IMR-90 (cell line): ENCODE measurements around the gene KRTAP10-11. TPM values are rescaled to one million over a fixed set of nuclear protein-coding genes. Genes with fewer than 3 reads are reported as not detected.
"Not testable (repeated sequence)": the region's sequence is repeated elsewhere in the genome, so short reads cannot be mapped to it uniquely, and the experiment has no call there.

Experiments used
- ATAC-seq: fragments of 200-7000 bp; cut with Tn5 transposase; 2 replicates; pipeline ENCODE4 v1.9.1; 2020; ENCODE audit warnings: low read depth, mild to moderate bottlenecking, moderate library complexity
- BruUV-seq: library from RNA; stranded (reverse); fragments of 400-500 nt; replicated peaks from 2 replicates; lab custom pipeline; 2021; lab: Mats Ljungman, UMichigan
- CTCF ChIA-PET: fragments of 300-600 bp; formaldehyde crosslinking; extraction: SDS; loops from one replicate; lab custom pipeline; 2021; ENCODE audit warnings: antibody characterized with exemption; lab: Yijun Ruan, JAX
- POLR2A ChIA-PET: fragments of 300-600 bp; sonication (Branson Sonifier 250); formaldehyde crosslinking; loops from one replicate; lab custom pipeline; 2022; ENCODE audit warnings: antibody characterized with exemption; ENCODE audit not compliant: unreplicated experiment; lab: Charles Lee
- DNase-seq: peaks from one replicate; pipeline ENCODE4 v3.0.0; 2013
- H2AFZ ChIP-seq: replicated peaks from 2 replicates; pipeline ENCODE3; 2013; ENCODE audit warnings: low read length, mild to moderate bottlenecking; ENCODE audit not compliant: poor library complexity
- H2AK5ac ChIP-seq: 2 replicates; pipeline ENCODE4 v1.6.1; 2013; ENCODE audit warnings: low read depth, low read length, inconsistent platforms
- H2AK9ac ChIP-seq: replicated peaks from 2 replicates; pipeline ENCODE3; 2013; ENCODE audit warnings: mild to moderate bottlenecking, low read depth, low read length, moderate library complexity; ENCODE audit not compliant: poor library complexity
- H2BK120ac ChIP-seq: 2 replicates; pipeline ENCODE4 v1.6.1; 2013; ENCODE audit warnings: low read depth, low read length, inconsistent platforms
- H2BK15ac ChIP-seq: 3 replicates; pipeline ENCODE4 v1.6.1; 2013; ENCODE audit warnings: low read depth, low read length, inconsistent platforms
- H2BK20ac ChIP-seq: 2 replicates; pipeline ENCODE4 v1.6.1; 2013; ENCODE audit warnings: low read depth, mild to moderate bottlenecking, inconsistent platforms, low read length, moderate library complexity
- H2BK5ac ChIP-seq: 2 replicates; pipeline ENCODE4 v1.6.1; 2013; ENCODE audit warnings: mild to moderate bottlenecking, low read depth, low read length, inconsistent platforms; ENCODE audit not compliant: poor library complexity, severe bottlenecking
- H3K14ac ChIP-seq: replicated peaks from 2 replicates; pipeline ENCODE4 v1.6.1; 2013; ENCODE audit warnings: low read depth, low read length, inconsistent platforms
- H3K18ac ChIP-seq: 2 replicates; pipeline ENCODE4 v1.6.1; 2013; ENCODE audit warnings: low read depth, low read length, control low read depth
- H3K23ac ChIP-seq: 2 replicates; pipeline ENCODE4 v1.6.1; 2013; ENCODE audit warnings: low read depth, low read length, inconsistent platforms
- H3K27ac ChIP-seq: 2 replicates; pipeline ENCODE4 v1.5.1; 2013; ENCODE audit warnings: mild to moderate bottlenecking, control low read depth, low read length; ENCODE audit not compliant: insufficient read depth
- H3K27me3 ChIP-seq: 2 replicates; pipeline ENCODE4 v1.6.1; 2013; ENCODE audit warnings: low read length; ENCODE audit not compliant: control insufficient read depth, insufficient read depth
- H3K36me3 ChIP-seq: 2 replicates; pipeline ENCODE4 v1.6.1; 2013; ENCODE audit warnings: low read length, mixed read lengths; ENCODE audit not compliant: control insufficient read depth, insufficient read depth
- H3K4ac ChIP-seq: 2 replicates; pipeline ENCODE4 v1.6.1; 2013; ENCODE audit warnings: low read depth, low read length, inconsistent platforms
- H3K4me1 ChIP-seq: 2 replicates; pipeline ENCODE4 v1.6.1; 2013; ENCODE audit warnings: low read length, mixed read lengths; ENCODE audit not compliant: control insufficient read depth, insufficient read depth
- H3K4me2 ChIP-seq: 2 replicates; pipeline ENCODE4 v1.6.1; 2013; ENCODE audit warnings: low read depth, mild to moderate bottlenecking, control low read depth, low read length, moderate library complexity
- H3K4me3 ChIP-seq: 2 replicates; pipeline ENCODE4 v1.5.1; 2013; ENCODE audit warnings: low read depth, mild to moderate bottlenecking, control low read depth, low read length, moderate library complexity; ENCODE audit not compliant: insufficient read depth
- H3K56ac ChIP-seq: 2 replicates; pipeline ENCODE4 v1.6.1; 2013; ENCODE audit warnings: low read length, inconsistent platforms; ENCODE audit not compliant: insufficient read depth; ENCODE audit errors: extremely low read depth
- H3K79me1 ChIP-seq, 2 experiments: 2 replicates each; pipeline ENCODE4 v1.6.1; 2013; ENCODE audit warnings: low read length in 2 of 2, inconsistent platforms in 1 of 2, low read depth in 1 of 2
- H3K9ac ChIP-seq: 2 replicates; pipeline ENCODE4 v1.6.1; 2013; ENCODE audit warnings: low read depth, low read length, control low read depth
- H3K9me1 ChIP-seq: 2 replicates; pipeline ENCODE4 v1.6.1; 2013; ENCODE audit warnings: low read length, inconsistent platforms; ENCODE audit not compliant: insufficient read depth
- H3K9me3 ChIP-seq: 2 replicates; pipeline ENCODE4 v1.6.1; 2013; ENCODE audit warnings: low read length; ENCODE audit not compliant: control insufficient read depth, insufficient read depth
- H4K20me1 ChIP-seq: 2 replicates; pipeline ENCODE4 v1.6.1; 2013; ENCODE audit warnings: low read length, inconsistent platforms; ENCODE audit not compliant: insufficient read depth
- H4K5ac ChIP-seq: 2 replicates; pipeline ENCODE4 v1.6.1; 2013; ENCODE audit warnings: mild to moderate bottlenecking, low read depth, low read length, control low read depth
- H4K8ac ChIP-seq, 2 experiments: 2 replicates each; pipeline ENCODE4 v1.6.1; 2013; ENCODE audit warnings: low read depth in 2 of 2, low read length in 2 of 2, control low read depth in 1 of 2, inconsistent platforms in 1 of 2
- H4K91ac ChIP-seq: 2 replicates; pipeline ENCODE4 v1.6.1; 2013; ENCODE audit warnings: low read depth, low read length, inconsistent platforms; ENCODE audit not compliant: insufficient read depth
- WGBS, 2 experiments: methylation state at CpG; one replicate each; pipeline versions ENCODE4 v1.1.5 to v1.1.7; 2013; ENCODE audit warnings: missing lambda C conversion rate in 2 of 2; ENCODE audit not compliant: insufficient read length in 1 of 2; ENCODE audit errors: extremely low coverage in 2 of 2; 5-methylcytosine and 5-hydroxymethylcytosine counted together
- dilution Hi-C: fragments of 300-500 bp; cut with HindIII; formaldehyde crosslinking; loops from one replicate; pipeline ENCODE4 v1.14.3; 2018; ENCODE audit warnings: low sequenced_read_pairs; ENCODE audit not compliant: unreplicated experiment
- in situ Hi-C: fragments of 300-500 bp; cut with MboI; formaldehyde crosslinking; loops from 3 replicates; pipeline ENCODE4 v1.14.3; 2019; ENCODE audit warnings: low sequenced_read_pairs, inconsistent platforms, mixed read lengths
- intact Hi-C: fragments of 100-400 bp; cut with micrococcal nuclease; formaldehyde crosslinking; loops from 2 replicates; pipeline ENCODE4 v1.10.0; 2022
- polyA plus RNA-seq, 3 experiments: library from polyadenylated mRNA; depleted of rRNA; stranded (reverse); fragments of >200 nt; gene quantifications; 2 replicates each; pipeline ENCODE4 v1.2.3, GENCODE V29; 2012; ENCODE audit warnings: low replicate concordance in 1 of 3
- total RNA-seq: library from RNA; depleted of rRNA; stranded (reverse); fragments of >200 nt; gene quantifications from 2 replicates; pipeline ENCODE4 v1.2.3, GENCODE V29; 2012

KRTAP10-11 gene
- total and polyA plus RNA-seq, 2 of the 4 experiments (the other 2 are of a cell fraction) = not detected

DNA sequence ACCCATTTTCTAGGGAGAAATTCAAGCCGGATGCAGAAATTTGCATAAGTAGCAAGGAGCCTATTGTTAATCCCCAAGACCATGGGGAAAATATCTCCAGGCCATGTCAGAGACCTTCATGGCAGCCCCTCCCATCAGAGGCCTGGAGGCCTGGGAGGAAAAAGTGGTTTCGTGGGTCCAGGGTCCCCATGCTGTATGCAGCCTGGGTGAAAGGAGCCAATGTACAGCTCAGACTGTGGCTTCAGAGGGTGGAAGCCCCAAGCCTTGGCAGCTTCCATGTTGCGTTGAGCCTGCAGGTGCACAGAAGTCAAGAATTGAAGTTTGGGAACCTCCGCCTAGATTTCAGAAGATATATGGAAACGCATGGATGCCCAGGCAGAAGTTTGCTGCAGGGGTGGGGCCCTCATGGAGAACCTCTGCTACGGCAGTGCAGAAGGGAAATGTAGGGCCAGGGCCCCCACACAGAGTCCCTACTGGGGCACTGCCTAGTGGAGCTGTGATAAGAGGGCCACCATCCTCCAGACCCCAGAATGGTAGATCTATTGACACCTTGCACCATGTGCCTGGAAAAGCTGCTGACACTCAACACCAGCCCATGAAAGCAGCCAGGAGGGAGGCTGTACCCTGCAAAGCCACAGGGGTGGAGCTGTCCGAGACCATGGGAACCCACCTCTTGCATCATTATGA lies 35.9 kb upstream of the KRTAP10-11 start:
- H3K23ac ChIP-seq, H3K9ac ChIP-seq, H2BK15ac ChIP-seq, H3K27ac ChIP-seq, H3K4me2 ChIP-seq, dilution Hi-C loops, intact Hi-C loops, H3K4me1 ChIP-seq, H3K9me1 ChIP-seq, H4K8ac ChIP-seq, H3K56ac ChIP-seq, H2BK120ac ChIP-seq, H3K18ac ChIP-seq, H3K27me3 ChIP-seq, DNase-seq, H2AK5ac ChIP-seq, H2BK20ac ChIP-seq, CTCF ChIA-PET, POLR2A ChIA-PET, H3K4ac ChIP-seq, H3K36me3 ChIP-seq, H4K5ac ChIP-seq, in situ Hi-C loops, H4K20me1 ChIP-seq, BruUV-seq, H3K79me1 ChIP-seq, H2AK9ac ChIP-seq, H3K14ac ChIP-seq, H3K4me3 ChIP-seq, ATAC-seq, H4K91ac ChIP-seq, H2BK5ac ChIP-seq, H2AFZ ChIP-seq: not testable (repeated sequence)
- peaks cover 13% of the 10 kb centered on the region for H3K9me3 ChIP-seq
- no CpG with 5 or more reads among the region's 7 CpGs for WGBS, 2 experiments
